ENCODE results near the gene MRPS26.
"Not testable (repeated sequence)": the region's sequence is repeated elsewhere in the genome, so short reads cannot be mapped to it uniquely, and the experiment has no call there.

The MRPS26 gene

DNA sequence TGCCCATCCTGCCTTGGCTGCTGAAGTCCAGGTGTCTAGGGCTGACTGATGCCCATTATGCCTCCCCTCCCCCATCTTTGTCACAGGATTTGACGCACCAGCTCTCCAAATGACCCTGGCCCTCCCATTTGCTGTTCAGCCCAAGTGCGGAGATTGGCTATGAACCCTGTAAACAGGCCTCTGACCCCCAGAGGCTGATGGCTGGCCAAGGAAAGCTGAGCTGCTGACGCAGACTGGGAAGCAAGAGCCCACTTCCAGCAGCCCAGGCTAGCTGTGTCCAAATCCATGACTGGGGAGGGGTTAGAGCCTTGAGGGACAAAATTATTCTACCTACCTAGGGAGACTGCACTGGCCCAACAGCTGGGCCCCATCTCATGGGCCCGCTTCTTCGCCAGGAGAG is 3.2 kb upstream of the MRPS26 start:
- no peak for DNase-seq (ENCODE audit: low read depth)

GRCh38 chr20:3043322-3043721 is 2.5 kb upstream of the MRPS26 start, which contains the start of gene GNRH2:
Gene GNRH2 (plus strand): TSS chr20:3043622. CDS start chr20:3044415, 793 bp downstream.
- no peak for DNase-seq (ENCODE audit: low read depth)

DNA sequence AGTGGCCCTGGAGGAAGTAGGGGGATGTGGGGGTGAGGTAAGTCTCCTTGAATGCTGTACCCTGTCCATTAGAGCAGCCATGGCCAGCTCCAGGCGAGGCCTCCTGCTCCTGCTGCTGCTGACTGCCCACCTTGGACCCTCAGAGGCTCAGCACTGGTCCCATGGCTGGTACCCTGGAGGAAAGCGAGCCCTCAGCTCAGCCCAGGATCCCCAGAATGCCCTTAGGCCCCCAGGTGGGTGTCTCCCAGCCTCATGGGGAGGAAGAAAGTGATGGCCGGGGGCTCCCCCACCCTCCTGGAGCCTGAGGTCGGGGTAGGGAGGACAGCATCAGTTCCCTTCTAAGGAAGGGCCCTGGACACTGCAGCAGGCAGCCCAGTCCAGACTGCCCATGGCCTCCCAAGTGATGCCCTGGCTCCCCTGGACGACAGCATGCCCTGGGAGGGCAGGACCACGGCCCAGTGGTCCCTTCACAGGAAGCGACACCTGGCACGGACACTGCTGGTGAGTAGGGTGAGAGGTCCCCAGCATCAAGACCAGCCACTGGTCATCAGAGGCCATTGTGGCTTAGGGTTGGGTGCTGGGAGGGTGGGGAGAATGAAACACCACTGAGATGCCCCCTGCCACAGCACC is 1.4 kb upstream of the MRPS26 start:
- DNase-seq (ENCODE audit: low read depth): no peak

DNA sequence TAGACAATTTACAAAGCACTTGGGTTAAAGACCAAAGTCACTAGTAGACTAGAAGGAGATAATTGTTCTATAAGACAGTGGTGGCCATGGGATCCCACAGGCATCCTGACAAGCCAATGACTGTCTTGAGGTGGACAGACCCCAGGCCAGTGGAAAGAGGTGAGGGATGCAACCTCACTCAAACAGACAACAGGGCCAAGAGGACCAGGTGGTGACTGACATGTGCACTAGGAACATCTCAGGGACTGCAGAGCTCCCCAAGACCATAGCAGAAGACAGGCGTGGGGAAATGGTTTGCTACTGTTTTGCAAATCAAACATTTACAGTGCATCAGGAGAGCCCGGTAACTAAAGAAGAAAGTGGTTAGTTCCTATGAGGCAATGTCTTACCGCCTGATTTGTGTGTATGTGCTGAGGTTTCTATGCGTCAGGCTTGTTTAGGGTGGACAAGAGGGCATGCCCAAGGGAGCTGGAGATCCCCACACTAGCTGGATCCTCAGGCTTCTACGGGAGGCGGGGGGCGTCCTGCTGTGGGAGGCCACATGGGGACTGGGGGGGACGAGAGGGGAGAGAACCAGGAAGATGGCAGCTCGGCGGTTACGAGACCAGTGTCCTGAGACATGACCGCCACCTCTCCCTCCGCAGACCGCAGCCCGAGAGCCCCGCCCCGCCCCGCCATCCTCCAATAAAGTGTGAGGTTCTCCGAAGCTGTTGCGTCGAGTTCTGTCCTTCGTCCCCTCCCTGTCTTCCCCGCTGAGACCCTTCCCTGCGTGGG is 623 bp upstream of the MRPS26 start:
- peak; percentile 42 for DNase-seq (ENCODE audit: low read depth)

GRCh38 chr20:3046677-3047462 is 1.0 kb downstream of the MRPS26 start:
- no peak for DNase-seq (ENCODE audit: low read depth)

DNA sequence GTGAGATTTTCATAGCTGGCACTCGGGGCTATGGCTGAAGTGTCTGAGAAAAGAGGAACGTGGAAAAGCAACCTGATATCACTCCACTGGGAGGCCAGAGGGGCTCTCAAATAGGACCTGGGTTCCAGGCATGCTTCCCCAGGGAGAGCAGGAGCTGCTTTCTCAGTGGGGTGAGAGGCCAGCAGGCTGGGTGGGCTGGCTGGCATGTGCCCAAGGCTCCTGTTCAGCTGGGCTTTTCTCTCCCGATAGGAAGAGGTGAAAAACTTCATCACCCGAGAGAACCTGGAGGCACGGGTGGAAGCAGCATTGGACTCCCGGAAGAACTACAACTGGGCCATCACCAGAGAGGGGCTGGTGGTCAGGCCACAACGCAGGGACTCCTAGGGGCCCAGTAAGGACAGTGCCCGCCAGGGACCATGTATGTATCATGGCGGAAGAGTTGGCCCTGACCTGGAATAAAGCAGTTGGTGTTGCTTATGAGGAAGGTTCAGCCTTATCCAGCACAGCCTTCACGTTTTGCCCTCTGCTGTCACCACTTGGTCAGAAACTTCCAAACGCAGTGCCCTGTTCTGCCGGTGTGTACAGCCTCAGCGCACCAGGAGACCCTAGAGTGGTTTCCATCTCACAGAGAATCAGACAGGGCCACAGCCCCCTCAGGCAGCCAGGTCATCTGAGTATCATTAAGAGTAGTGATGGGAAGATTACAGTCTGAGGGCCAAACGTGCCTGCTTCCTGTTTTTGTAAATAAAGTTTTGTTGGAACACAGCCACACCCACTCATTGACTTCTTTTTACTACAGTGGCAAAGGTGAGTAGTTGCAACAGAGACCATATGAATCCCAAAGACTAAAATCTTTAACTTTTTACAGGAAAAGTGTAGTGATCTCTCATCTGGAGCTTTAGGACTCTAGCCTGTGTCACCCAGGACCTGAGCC is 1.9 kb downstream of the MRPS26 start:
- DNase-seq (ENCODE audit: low read depth): no peak

- DNase-seq (ENCODE audit: low read depth): no peak
Observed at GRCh38 chr20:3051385-3052019, 5.7 kb downstream of the MRPS26 start.

GRCh38 chr20:3059489-3059888 is 13.6 kb downstream of the MRPS26 start:
- DNase-seq (ENCODE audit: low read depth): no peak

GRCh38 chr20:3064119-3064518 is 18.3 kb downstream of the MRPS26 start:
- DNase-seq (ENCODE audit: low read depth): not testable (repeated sequence)

DNA sequence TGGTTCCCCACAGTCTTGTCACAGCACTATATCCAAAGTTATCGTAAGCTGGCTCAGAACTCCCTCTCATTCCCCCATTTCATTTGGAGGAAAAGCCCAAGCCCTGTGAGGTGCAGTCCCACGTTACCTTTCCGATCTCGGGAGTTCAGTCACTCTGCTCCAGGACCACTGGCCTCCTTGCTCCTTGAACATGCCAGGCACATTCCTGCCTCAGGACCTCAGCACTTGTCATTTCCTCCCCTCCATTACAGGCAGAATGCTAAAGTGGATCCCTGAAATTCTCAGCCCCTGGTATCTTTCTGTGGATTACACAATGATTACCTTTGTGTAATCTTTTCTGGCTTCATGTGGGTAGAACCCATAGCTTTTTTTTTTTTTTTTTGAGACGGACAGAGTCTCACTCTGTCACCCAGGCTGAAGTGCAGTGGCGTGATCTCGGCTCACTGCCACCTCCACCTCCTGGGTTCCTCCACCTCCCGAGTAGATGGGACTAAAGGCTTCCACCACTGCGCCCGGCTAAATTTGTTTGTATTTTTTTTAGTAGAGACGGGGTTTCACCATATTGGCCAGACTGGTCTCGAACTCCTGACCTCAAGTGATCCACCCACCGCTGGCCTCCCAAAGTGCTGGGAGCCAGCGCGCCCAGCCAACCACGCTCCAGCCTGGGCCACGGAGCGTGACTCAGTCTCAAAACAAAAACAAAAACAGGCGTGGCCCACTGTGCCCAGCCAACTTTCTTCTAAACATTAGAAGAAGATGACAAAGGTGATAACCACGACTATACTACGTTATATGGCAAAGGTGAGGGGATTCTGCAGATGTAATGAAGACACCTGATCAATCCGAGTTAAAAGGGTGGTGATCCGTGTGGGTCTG is 21.5 kb downstream of the MRPS26 start:
- DNase-seq (ENCODE audit: low read depth): no peak

- DNase-seq (ENCODE audit: low read depth): no peak
Observed at GRCh38 chr20:3068075-3068474, 22.2 kb downstream of the MRPS26 start.

DNA sequence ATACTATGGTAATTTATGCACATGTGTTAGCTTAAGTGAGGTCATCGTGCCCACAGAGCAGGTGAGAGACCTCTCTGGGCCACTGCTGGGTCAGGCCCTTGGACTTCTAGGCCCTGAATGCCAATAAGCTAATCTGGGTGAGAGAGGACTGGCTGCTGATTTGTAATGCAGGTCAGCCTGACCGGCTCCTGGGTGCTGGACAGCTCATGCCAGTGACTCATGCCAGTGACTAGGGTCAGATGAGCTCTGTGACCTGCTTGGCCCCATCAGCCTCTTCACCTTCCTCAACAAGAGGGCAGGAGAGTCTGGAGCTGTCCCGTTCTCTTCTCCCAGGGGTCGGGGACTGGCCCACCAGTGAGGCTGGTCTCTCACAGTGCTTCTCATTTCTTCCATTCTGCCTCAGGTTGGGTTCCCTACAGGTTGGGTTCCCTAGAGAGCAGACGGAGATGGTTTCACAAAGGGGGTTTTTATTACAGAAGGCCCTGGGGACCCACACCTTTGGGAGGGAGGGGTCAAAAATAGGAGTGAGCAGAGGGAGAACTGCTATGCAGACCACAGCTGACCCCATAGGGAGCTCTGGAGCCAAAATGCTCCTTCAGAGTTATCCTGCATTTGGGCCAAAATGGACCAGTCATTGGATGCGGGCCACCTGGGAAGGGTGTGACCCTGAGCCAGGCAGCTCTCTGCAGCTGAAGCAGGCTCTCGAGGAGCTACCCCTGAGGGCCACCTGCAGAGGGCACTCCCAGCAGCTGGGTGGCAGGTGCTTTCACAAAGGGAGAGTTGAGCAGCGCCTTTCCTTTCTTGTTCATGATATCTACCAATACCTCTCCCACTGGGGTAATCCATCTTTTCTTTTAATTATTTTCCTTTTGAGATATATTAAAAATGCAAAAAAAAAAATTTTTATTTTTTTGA is 23.4 kb downstream of the MRPS26 start:
- DNase-seq (ENCODE audit: low read depth): no peak

- no peak for DNase-seq (ENCODE audit: low read depth)
Observed at GRCh38 chr20:3070725-3071124, 24.9 kb downstream of the MRPS26 start.

DNA sequence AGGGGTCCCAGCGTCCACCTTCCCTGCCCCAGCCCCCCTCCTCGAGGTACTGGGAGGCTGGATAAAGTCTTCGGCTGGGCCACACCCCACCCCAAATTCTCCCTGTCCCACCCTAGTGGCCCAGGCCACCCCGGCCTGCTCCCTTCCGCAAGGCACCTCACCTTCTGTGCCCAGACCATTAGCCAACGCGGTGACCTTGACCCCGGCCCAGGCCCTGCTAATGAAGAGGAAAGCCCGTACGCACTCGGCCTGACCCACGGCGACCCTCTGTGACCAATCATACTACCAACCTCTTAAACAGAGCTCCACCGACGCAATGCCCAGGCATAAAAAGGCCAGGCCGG is 25.4 kb downstream of the MRPS26 start:
- DNase-seq (ENCODE audit: low read depth): no peak

DNA sequence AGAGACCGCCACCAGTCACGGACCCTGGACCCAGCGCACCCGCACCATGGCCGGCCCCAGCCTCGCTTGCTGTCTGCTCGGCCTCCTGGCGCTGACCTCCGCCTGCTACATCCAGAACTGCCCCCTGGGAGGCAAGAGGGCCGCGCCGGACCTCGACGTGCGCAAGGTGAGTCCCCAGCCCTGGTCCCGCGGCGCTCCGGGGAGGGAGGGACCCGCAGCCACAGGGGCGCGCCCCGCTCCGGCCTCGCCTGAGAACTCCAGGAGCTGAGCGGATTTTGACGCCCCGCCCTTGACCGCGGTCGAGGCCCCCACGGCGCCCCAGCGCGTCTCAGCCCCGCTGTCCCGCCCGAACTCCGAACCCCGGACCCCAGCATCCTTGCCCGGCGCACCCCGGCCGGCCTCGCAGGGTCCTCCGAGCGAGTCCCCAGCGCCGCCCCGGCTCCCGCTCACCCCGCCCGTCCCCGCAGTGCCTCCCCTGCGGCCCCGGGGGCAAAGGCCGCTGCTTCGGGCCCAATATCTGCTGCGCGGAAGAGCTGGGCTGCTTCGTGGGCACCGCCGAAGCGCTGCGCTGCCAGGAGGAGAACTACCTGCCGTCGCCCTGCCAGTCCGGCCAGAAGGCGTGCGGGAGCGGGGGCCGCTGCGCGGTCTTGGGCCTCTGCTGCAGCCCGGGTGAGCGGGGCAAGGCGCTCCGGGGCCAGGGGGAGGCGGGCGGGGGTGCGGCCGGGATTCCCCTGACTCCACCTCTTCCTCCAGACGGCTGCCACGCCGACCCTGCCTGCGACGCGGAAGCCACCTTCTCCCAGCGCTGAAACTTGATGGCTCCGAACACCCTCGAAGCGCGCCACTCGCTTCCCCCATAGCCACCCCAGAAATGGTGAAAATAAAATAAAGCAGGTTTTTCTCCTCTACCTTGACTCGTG is 26.0 kb downstream of the MRPS26 start, which contains the start of gene OXT:
TSS of gene OXT (plus strand) at position 11 of the 920 bp plus-strand sequence. CDS start at position 47, 36 bp downstream.
- DNase-seq (ENCODE audit: low read depth): no peak

- no peak for DNase-seq (ENCODE audit: low read depth)
Observed at GRCh38 chr20:3072530-3073250, 26.8 kb downstream of the MRPS26 start.

- not testable (repeated sequence) for DNase-seq (ENCODE audit: low read depth)
Observed at GRCh38 chr20:3073251-3073643, 27.4 kb downstream of the MRPS26 start.

Data from GM04503 (cell line).